ENCODE data around the gene C5orf58. TPM values are rescaled to one million over a fixed set of nuclear protein-coding genes. Genes with fewer than 3 reads are reported as not detected.

Gene C5orf58, protein sequence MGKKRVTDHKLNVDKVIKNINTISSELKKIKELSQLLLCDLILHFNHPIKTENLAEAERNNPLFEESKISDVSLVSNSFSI
- total RNA-seq = not detected in 2 replicates

DNA sequence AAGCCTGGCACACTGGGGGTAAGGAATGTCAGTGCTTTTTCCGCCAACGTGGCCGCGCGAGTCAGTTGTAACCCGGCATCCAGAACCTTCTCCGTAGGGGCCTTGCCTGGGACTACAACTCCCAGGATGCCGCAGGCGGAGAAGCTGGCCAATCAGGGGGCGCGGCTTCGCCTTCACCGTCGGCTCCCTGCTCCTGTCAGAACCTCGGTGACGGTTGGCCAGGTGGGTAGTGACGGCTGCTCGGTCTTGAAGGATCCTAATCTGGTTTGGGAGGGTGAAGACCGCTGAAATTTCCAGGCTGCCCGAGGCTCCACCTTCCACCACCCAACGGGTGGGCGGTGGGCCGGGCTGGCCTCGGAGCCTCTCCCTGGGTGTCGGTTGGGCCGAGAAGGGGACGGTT, at the start of gene C5orf58:
TSS of gene C5orf58 (plus strand) at position 200 of the 400 bp plus-strand sequence. CDS start 1,992 bp downstream, outside the sequence.
- H4K20me1 ChIP-seq (ENCODE audit: insufficient read depth, low read length) = no peaks in the 10 kb centered on the region
- no peaks in the 10 kb centered on the region for H3K4me1 ChIP-seq (ENCODE audit: insufficient read depth, low read length)
- H3K4me3 ChIP-seq (ENCODE audit: insufficient read depth, low read length) = no peak within 1 kb of the TSS
- no peak for DNase-seq (ENCODE audit: insufficient read length, low spot score, missing footprints)
- H3K4me2 ChIP-seq (ENCODE audit: insufficient read depth, low read length) = no peak within 1 kb of the TSS
- no peaks in the 10 kb centered on the region for H3K79me2 ChIP-seq (ENCODE audit: insufficient read depth, low read length)
- H3K9me3 ChIP-seq (ENCODE audit: low read depth, low read length) = no peaks in the 10 kb centered on the region
- TF ChIP-seq, protein P1, sequence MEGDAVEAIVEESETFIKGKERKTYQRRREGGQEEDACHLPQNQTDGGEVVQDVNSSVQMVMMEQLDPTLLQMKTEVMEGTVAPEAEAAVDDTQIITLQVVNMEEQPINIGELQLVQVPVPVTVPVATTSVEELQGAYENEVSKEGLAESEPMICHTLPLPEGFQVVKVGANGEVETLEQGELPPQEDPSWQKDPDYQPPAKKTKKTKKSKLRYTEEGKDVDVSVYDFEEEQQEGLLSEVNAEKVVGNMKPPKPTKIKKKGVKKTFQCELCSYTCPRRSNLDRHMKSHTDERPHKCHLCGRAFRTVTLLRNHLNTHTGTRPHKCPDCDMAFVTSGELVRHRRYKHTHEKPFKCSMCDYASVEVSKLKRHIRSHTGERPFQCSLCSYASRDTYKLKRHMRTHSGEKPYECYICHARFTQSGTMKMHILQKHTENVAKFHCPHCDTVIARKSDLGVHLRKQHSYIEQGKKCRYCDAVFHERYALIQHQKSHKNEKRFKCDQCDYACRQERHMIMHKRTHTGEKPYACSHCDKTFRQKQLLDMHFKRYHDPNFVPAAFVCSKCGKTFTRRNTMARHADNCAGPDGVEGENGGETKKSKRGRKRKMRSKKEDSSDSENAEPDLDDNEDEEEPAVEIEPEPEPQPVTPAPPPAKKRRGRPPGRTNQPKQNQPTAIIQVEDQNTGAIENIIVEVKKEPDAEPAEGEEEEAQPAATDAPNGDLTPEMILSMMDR (IDR thresholded peaks at IDR 0.05; ENCODE audit: extremely low read depth, low read depth, low read length) = no peak
- H3K27ac ChIP-seq (ENCODE audit: low read depth, low read length) = no peak within 1 kb of the TSS
- no peak within 1 kb of the TSS for H2AFZ ChIP-seq (ENCODE audit: low read length)
- H3K27me3 ChIP-seq (ENCODE audit: insufficient read depth, low read length) = peaks cover 4% of the 10 kb centered on the region
- no peaks in the 10 kb centered on the region for H3K36me3 ChIP-seq (ENCODE audit: insufficient read depth, low read length)

DNA sequence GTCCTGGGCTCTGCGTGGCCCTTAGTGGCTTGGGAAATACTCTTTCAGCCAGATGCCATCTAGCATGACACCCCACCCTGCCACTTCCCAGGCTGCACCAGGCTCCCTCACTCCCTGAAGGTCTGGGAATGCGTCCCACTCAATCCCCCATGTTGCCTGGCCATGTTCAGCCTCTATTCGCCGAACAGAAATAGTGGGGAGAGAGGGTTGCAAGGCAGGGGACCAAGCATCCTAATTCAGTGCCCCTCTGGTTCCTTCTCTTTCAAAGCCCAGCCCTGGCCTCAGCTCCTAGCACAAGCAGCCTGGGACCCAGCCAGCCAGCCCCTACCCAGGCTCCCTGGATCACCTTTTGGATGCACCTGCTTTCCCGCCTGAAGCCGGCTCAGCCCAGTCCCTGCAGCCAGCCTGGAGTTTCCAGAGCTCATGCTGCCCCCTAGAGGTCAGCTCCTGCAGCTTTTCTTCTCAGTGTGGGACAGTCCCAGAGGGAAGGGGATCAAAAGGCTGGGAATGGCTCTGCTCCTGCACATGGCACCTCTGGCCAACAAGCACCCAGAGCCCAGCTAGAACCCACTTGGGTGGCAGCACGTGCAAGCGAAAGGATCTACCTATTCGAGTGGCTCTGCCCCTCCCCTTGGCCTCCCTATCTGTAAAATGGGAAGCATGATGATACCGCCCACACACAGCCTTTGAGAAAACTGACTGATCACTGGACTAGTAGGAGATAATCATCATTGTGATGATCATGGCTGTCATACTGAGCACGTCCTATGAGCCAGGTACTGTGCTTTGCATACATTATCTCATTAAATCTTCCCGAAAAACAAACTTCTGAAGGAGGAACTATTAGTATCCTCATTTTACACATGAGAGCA, 48.7 kb upstream of the C5orf58 start:
- H2AFZ ChIP-seq (ENCODE audit: low read length) = no peak overlapping the region
- peak; percentile 88 for DNase-seq (ENCODE audit: insufficient read length, low spot score, missing footprints)
- no peak overlapping the region for H3K4me2 ChIP-seq (ENCODE audit: insufficient read depth, low read length)

DNA sequence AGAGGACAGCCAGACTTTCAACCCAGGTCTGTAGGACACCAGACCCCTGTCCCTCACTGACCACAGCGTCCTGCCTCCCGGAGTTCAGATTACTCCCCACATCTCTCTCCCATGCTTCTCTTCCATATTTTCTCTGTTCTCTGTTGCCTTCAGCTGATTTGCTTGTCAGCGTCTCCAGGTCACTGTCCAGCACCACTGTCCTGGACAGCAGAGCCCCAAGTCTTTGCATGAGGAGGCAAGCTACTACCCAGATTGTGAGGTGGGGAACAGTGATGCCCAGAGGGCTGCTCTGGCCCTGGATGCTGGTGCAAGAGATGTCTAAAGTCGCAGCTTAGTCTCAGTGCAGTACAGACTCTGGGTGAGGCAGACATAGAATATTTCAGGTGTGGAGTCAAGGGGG, 48.0 kb upstream of the C5orf58 start:
- Histone ChIP-seq H3K4me1 (ENCODE audit: insufficient read depth, low read length) (no peaks in the 10 kb centered on the region), H3K36me3 (ENCODE audit: insufficient read depth, low read length) (no peaks in the 10 kb centered on the region), H3K4me2 (ENCODE audit: insufficient read depth, low read length) (no peak overlapping the region), H3K9me3 (ENCODE audit: low read depth, low read length) (no peaks in the 10 kb centered on the region), H3K79me2 (ENCODE audit: insufficient read depth, low read length) (no peaks in the 10 kb centered on the region), H2AFZ (ENCODE audit: low read length) (no peak overlapping the region), H3K27me3 (ENCODE audit: insufficient read depth, low read length) (peaks cover 14% of the 10 kb centered on the region), H3K27ac (ENCODE audit: low read depth, low read length) (no peak overlapping the region), H4K20me1 (ENCODE audit: insufficient read depth, low read length) (no peaks in the 10 kb centered on the region), H3K4me3 (ENCODE audit: insufficient read depth, low read length) (no peak overlapping the region)
- TF ChIP-seq, protein P1 (IDR thresholded peaks at IDR 0.05; ENCODE audit: extremely low read depth, low read depth, low read length) = no peak
- DNase-seq (ENCODE audit: insufficient read length, low spot score, missing footprints) = no peak

More for the DNA sequence above, 48.7 kb upstream of the C5orf58 start:
- no peaks in the 10 kb centered on the region for H3K4me1 ChIP-seq (ENCODE audit: insufficient read depth, low read length)
- peaks cover 8% of the 10 kb centered on the region for H3K27me3 ChIP-seq (ENCODE audit: insufficient read depth, low read length)
- no peaks in the 10 kb centered on the region for H3K9me3 ChIP-seq (ENCODE audit: low read depth, low read length)
- no peaks in the 10 kb centered on the region for H3K79me2 ChIP-seq (ENCODE audit: insufficient read depth, low read length)
- TF ChIP-seq, protein P1 (IDR thresholded peaks at IDR 0.05; ENCODE audit: extremely low read depth, low read depth, low read length) = peak; percentile 82
- no peaks in the 10 kb centered on the region for H4K20me1 ChIP-seq (ENCODE audit: insufficient read depth, low read length)
- H3K27ac ChIP-seq (ENCODE audit: low read depth, low read length) = no peak overlapping the region
- no peak overlapping the region for H3K4me3 ChIP-seq (ENCODE audit: insufficient read depth, low read length)
- no peaks in the 10 kb centered on the region for H3K36me3 ChIP-seq (ENCODE audit: insufficient read depth, low read length)

DNA sequence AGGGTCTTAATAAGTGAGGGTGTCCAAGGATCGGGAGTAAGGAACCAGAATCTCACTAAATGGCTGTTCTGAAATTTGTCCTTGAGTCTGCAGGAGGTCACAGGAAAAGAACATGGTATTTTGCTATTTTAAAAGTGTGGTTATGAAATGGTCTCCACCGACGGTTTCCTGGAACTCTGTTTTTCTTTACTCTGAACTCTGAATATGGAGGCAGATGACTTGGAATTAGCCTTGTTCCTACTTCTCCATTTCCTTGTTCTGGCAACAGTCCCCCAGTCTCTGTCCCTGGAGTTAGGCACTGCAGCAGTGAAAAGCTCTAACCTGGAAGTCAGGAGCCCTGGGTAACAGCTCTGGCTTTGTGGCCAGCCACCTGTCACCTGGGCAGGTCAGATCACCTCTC, 46.6 kb upstream of the C5orf58 start:
- TF ChIP-seq, protein P1 (IDR thresholded peaks at IDR 0.05; ENCODE audit: extremely low read depth, low read depth, low read length) = no peak
- Histone ChIP-seq H3K27me3 (ENCODE audit: insufficient read depth, low read length) (peaks cover 16% of the 10 kb centered on the region), H3K79me2 (ENCODE audit: insufficient read depth, low read length) (no peaks in the 10 kb centered on the region), H4K20me1 (ENCODE audit: insufficient read depth, low read length) (no peaks in the 10 kb centered on the region), H3K4me3 (ENCODE audit: insufficient read depth, low read length) (no peak overlapping the region), H2AFZ (ENCODE audit: low read length) (no peak overlapping the region), H3K9me3 (ENCODE audit: low read depth, low read length) (no peaks in the 10 kb centered on the region), H3K27ac (ENCODE audit: low read depth, low read length) (no peak overlapping the region), H3K4me1 (ENCODE audit: insufficient read depth, low read length) (no peaks in the 10 kb centered on the region), H3K4me2 (ENCODE audit: insufficient read depth, low read length) (no peak overlapping the region), H3K36me3 (ENCODE audit: insufficient read depth, low read length) (no peaks in the 10 kb centered on the region)
- DNase-seq (ENCODE audit: insufficient read length, low spot score, missing footprints) = no peak
